Measurements from ENCODE around the gene UFD1. TPM values are rescaled to one million over a fixed set of nuclear protein-coding genes. Genes with fewer than 3 reads are reported as not detected.
A peak's percentile ranks its signal among the peaks of the same experiment; 100 is the strongest.

Gene UFD1
- total and polyA plus RNA-seq, 9 of the 15 experiments (the other 6 are each of a cell fraction or from before 2014, with no cell fraction given): 238 to 645 (median 363) TPM

- TF ChIP-seq TCF15 (CRISPR knock-in tag; IDR thresholded peaks at IDR 0.05): peak; percentile 92; the same call in 1 of the 2 replicates
- TF ChIP-seq MLLT1 (IDR thresholded peaks at IDR 0.05): no peak
- no peak for TF ChIP-seq TARDBP (IDR thresholded peaks at IDR 0.05)
- peak; percentile 5; the same call in 1 of the 2 replicates for TF ChIP-seq BHLHE40 (IDR thresholded peaks at IDR 0.05; ENCODE audit: low read length)
- TF ChIP-seq KAT8 (IDR thresholded peaks at IDR 0.05; ENCODE audit: low read depth): no peak
- TF ChIP-seq ZNF830 (CRISPR knock-in tag; IDR thresholded peaks at IDR 0.05): no peak
- peak; percentile 98 for TF ChIP-seq ZBTB9 (CRISPR knock-in tag; IDR thresholded peaks at IDR 0.05)
- TF ChIP-seq SREBF1 (IDR thresholded peaks at IDR 0.05; ENCODE audit: borderline replicate concordance, low read depth, low read length): no peak
- TF ChIP-seq MED1 (CRISPR knock-in tag; IDR thresholded peaks at IDR 0.05; ENCODE audit: borderline replicate concordance): no peak
- no peak for TF ChIP-seq KHSRP (IDR thresholded peaks at IDR 0.05)
- TF ChIP-seq ESRRB (CRISPR knock-in tag; IDR thresholded peaks at IDR 0.05; ENCODE audit: borderline replicate concordance): no peak
- 0 out of 2 replicates have a peak, but pooled peaks have one; percentile 48 for TF ChIP-seq HNRNPL (IDR thresholded peaks at IDR 0.05; ENCODE audit: low read depth, low read length)
- peak; percentile 76 for TF ChIP-seq MYC (IDR thresholded peaks at IDR 0.05; ENCODE audit: low read depth, low read length)
- peak; percentile 98 for TF ChIP-seq MYC (CRISPR knock-in tag; IDR thresholded peaks at IDR 0.05; ENCODE audit: borderline replicate concordance, low read depth)
- TF ChIP-seq NR2C2 (CRISPR knock-in tag; IDR thresholded peaks at IDR 0.05): no peak
- no peak for TF ChIP-seq NR2C2 (tag; IDR thresholded peaks at IDR 0.05)
- TF ChIP-seq RBM25 (IDR thresholded peaks at IDR 0.05; ENCODE audit: low read depth, low read length, severe bottlenecking): peak; percentile 88
- no peak for TF ChIP-seq MITF (IDR thresholded peaks at IDR 0.05)
- no peak for TF ChIP-seq ZNF24 (IDR thresholded peaks at IDR 0.05)
- TF ChIP-seq MAX (CRISPR knock-in tag; IDR thresholded peaks at IDR 0.05): no peak
Observed at GRCh38 chr22:19479355-19480172, 571 bp upstream of the UFD1 start, which contains the start of gene CDC45 (continued).
